ENCODE results near the gene FABP2. TPM values are rescaled to one million over a fixed set of nuclear protein-coding genes. Genes with fewer than 3 reads are reported as not detected.
"Not testable (repeated sequence)": the region's sequence is repeated elsewhere in the genome, so short reads cannot be mapped to it uniquely, and the experiment has no call there.

FABP2 gene
- total and polyA plus RNA-seq, 2 of the 8 experiments (the other 6 are each of a cell fraction or from before 2014, with no cell fraction given) = not detected

DNA sequence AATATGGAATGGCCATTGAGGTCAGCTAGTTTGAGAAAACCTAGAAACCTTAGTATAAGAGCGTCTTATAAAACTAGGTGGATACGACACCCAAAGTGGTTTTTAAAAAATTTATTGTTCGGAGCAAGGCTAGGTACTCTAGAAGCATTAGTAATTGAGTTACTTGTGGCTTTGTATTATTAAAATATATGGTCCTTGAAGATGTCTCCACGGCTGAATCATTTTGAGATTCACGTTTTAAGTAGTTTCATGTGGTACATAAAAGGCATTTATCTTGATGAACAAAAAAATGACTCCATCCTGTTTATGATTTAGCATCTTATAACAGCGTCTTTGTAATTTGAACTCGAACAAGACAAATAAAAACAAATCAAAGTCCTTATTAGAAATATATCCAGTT lies 44.9 kb upstream of the FABP2 start:
- H3K79me1 ChIP-seq (ENCODE audit: low read depth, low read length); H4K20me1 ChIP-seq (replicated peaks in 1 of 2; ENCODE audit: control insufficient read depth in 1 of 2, insufficient read depth in 2 of 2, low read length in 2 of 2); H3K23ac ChIP-seq (ENCODE audit: insufficient read length); H2BK20ac ChIP-seq (ENCODE audit: low read length); H3K4me3 ChIP-seq (ENCODE audit: extremely low read depth in 1 of 4, insufficient read depth in 2 of 4, low read depth in 3 of 4, low read length in 4 of 4); FAIRE-seq; H3K4me1 ChIP-seq (replicated peaks in 1 of 4; ENCODE audit: control insufficient read depth in 3 of 4, insufficient read depth in 4 of 4, low read length in 3 of 4); H2BK12ac ChIP-seq (ENCODE audit: low read depth, low read length); H3K79me2 ChIP-seq (ENCODE audit: control insufficient read depth in 1 of 2, insufficient read depth in 2 of 2, low read length in 2 of 2); H3K23me2 ChIP-seq (ENCODE audit: low read depth, low read length); H2AFZ ChIP-seq (ENCODE audit: low read length); POLR2A ChIA-PET (ENCODE audit: partially characterized antibody); H2BK120ac ChIP-seq (replicated peaks; ENCODE audit: low read depth, low read length); H2BK5ac ChIP-seq (ENCODE audit: low read depth, low read length); H3K9ac ChIP-seq (replicated peaks in 1 of 4; ENCODE audit: extremely low read depth in 1 of 4, low read depth in 3 of 4, low read length in 3 of 4); H2AK5ac ChIP-seq (ENCODE audit: low read depth, low read length); H3K36me3 ChIP-seq (ENCODE audit: control insufficient read depth in 2 of 4, insufficient read depth in 4 of 4, low read length in 3 of 4); H4K8ac ChIP-seq (ENCODE audit: extremely low read depth, insufficient read depth, low read length); H3K27ac ChIP-seq (ENCODE audit: low read depth, low read length); H3K56ac ChIP-seq (replicated peaks; ENCODE audit: insufficient read length, low read depth, low read length); CTCF ChIA-PET (ENCODE audit: partially characterized antibody); H3K4me2 ChIP-seq (ENCODE audit: insufficient read depth in 1 of 2, low read depth in 2 of 2, low read length in 2 of 2); H3K14ac ChIP-seq (ENCODE audit: insufficient read length); H3K9me3 ChIP-seq (ENCODE audit: insufficient read depth in 2 of 2, low read depth in 1 of 2, low read length in 1 of 2); H4K91ac ChIP-seq (replicated peaks; ENCODE audit: insufficient read length, low read length); H3K4ac ChIP-seq (replicated peaks; ENCODE audit: insufficient read length, low read depth, low read length); H3K27me3 ChIP-seq (replicated peaks in 1 of 4; ENCODE audit: control insufficient read depth in 3 of 4, extremely low read depth in 1 of 4, insufficient read depth in 3 of 4, low read length in 3 of 4); DNase-seq (ENCODE audit: low read depth in 1 of 2, low spot score in 2 of 2); H2BK15ac ChIP-seq (ENCODE audit: low read length); H4K5ac ChIP-seq (ENCODE audit: insufficient read length, low read depth, low read length); H3K18ac ChIP-seq (ENCODE audit: extremely low read depth, low read length): not testable (repeated sequence)
- WGBS, 2 experiments (ENCODE audit: extremely low coverage in 1 of 2, insufficient coverage in 1 of 2, insufficient read length in 1 of 2, insufficient replicate concordance in 2 of 2, low coverage in 1 of 2, low lambda C conversion rate in 2 of 2, missing lambda C conversion rate in 1 of 2) = 87% methylated on average over 7 of the region's 7 CpGs; no CpG with 5 or more reads in 1 of the 2 experiments

DNA sequence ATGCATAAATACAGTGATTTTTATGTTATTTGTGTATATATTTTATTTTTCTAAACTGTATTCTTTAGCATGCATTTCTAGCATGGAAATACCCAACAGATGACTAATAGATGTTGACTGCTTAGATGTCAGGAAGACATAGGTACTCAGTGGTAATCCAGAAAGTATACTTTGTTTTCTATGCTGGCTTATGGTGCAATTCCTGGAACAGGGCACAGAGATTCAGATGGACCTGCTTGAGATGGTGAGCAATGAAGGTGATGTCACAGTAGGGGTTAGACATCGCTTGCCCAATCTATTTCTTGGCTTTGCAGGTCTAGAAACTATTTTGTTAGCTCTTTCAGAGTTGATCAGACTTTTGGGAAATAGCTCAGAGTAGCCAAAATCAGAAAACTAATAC lies 42.3 kb upstream of the FABP2 start:
- CTCF ChIA-PET (ENCODE audit: partially characterized antibody); H3K4ac ChIP-seq (replicated peaks; ENCODE audit: insufficient read length, low read depth, low read length); FAIRE-seq; H3K79me1 ChIP-seq (ENCODE audit: low read depth, low read length); H3K9me3 ChIP-seq (ENCODE audit: insufficient read depth in 2 of 2, low read depth in 1 of 2, low read length in 1 of 2); H4K5ac ChIP-seq (ENCODE audit: insufficient read length, low read depth, low read length); H3K27me3 ChIP-seq (replicated peaks in 1 of 4; ENCODE audit: control insufficient read depth in 3 of 4, extremely low read depth in 1 of 4, insufficient read depth in 3 of 4, low read length in 3 of 4); DNase-seq (ENCODE audit: low read depth in 1 of 2, low spot score in 2 of 2); H2BK5ac ChIP-seq (ENCODE audit: low read depth, low read length); H2BK12ac ChIP-seq (ENCODE audit: low read depth, low read length); H3K23ac ChIP-seq (ENCODE audit: insufficient read length); H2AFZ ChIP-seq (ENCODE audit: low read length); H2AK5ac ChIP-seq (ENCODE audit: low read depth, low read length); H3K27ac ChIP-seq (ENCODE audit: low read depth, low read length); H3K79me2 ChIP-seq (ENCODE audit: control insufficient read depth in 1 of 2, insufficient read depth in 2 of 2, low read length in 2 of 2); H3K4me2 ChIP-seq (ENCODE audit: insufficient read depth in 1 of 2, low read depth in 2 of 2, low read length in 2 of 2); H3K4me3 ChIP-seq (ENCODE audit: extremely low read depth in 1 of 4, insufficient read depth in 2 of 4, low read depth in 3 of 4, low read length in 4 of 4); H4K20me1 ChIP-seq (replicated peaks in 1 of 2; ENCODE audit: control insufficient read depth in 1 of 2, insufficient read depth in 2 of 2, low read length in 2 of 2); H3K14ac ChIP-seq (ENCODE audit: insufficient read length); H2BK15ac ChIP-seq (ENCODE audit: low read length); H3K4me1 ChIP-seq (replicated peaks in 1 of 4; ENCODE audit: control insufficient read depth in 3 of 4, insufficient read depth in 4 of 4, low read length in 3 of 4); H2BK120ac ChIP-seq (replicated peaks; ENCODE audit: low read depth, low read length); H3K9ac ChIP-seq (replicated peaks in 1 of 4; ENCODE audit: extremely low read depth in 1 of 4, low read depth in 3 of 4, low read length in 3 of 4); H3K18ac ChIP-seq (ENCODE audit: extremely low read depth, low read length); H3K23me2 ChIP-seq (ENCODE audit: low read depth, low read length); POLR2A ChIA-PET (ENCODE audit: partially characterized antibody); H3K36me3 ChIP-seq (ENCODE audit: control insufficient read depth in 2 of 4, insufficient read depth in 4 of 4, low read length in 3 of 4); H4K8ac ChIP-seq (ENCODE audit: extremely low read depth, insufficient read depth, low read length); H3K56ac ChIP-seq (replicated peaks; ENCODE audit: insufficient read length, low read depth, low read length); H2BK20ac ChIP-seq (ENCODE audit: low read length); H4K91ac ChIP-seq (replicated peaks; ENCODE audit: insufficient read length, low read length): not testable (repeated sequence)
- 86% methylated on average over 1 of the region's 1 CpG; no CpG with 5 or more reads in 1 of the 2 experiments for WGBS, 2 experiments (ENCODE audit: extremely low coverage in 1 of 2, insufficient coverage in 1 of 2, insufficient read length in 1 of 2, insufficient replicate concordance in 2 of 2, low coverage in 1 of 2, low lambda C conversion rate in 2 of 2, missing lambda C conversion rate in 1 of 2)

Data from H1 (cell line).